ENCODE data around the gene ZXDC. TPM values are rescaled to one million over a fixed set of nuclear protein-coding genes. Genes with fewer than 3 reads are reported as not detected.

Gene ZXDC
- polyA plus RNA-seq, 1 donor (not counting 4 experiments of a cell fraction or from before 2014, with no cell fraction given) = 10.7 TPM

DNA sequence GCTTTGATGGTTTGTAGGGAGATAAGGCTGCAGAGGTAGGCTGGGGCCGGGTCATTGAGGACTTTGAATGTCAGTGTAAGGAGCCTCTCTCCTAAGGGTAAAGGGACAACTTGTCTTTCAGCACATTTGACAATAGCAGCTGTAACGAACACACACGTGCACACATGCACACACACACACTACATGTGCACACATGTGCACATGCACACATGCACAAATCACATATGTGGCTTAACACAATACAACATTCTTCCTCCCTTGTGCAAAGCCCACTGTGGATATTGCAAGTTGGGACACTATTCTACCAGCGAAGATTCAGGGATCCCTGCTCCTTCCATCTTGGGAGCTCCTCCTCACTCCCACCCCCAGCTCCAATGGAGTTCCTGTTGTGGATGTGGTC lies 82.1 kb downstream of the ZXDC start:
- no peak overlapping the region for H2AFZ ChIP-seq (ENCODE audit: control insufficient read depth, low read length)
- dilution Hi-C loops (cut with MboI; ENCODE audit: extremely low pct_ligation_motif_present, low sequenced_read_pairs) = no loop called here
- H3K36me3 ChIP-seq (ENCODE audit: control insufficient read depth in 2 of 2, extremely low read depth in 1 of 2, insufficient read depth in 2 of 2, low read length in 2 of 2) = no peaks in the 10 kb centered on the region
- no peaks in the 10 kb centered on the region for H3K9me3 ChIP-seq (ENCODE audit: control insufficient read depth, low read depth, low read length)
- no peak for FAIRE-seq
- DNase-seq (ENCODE audit: low read depth, low spot score) = no peak
- H4K20me1 ChIP-seq (ENCODE audit: control insufficient read depth, extremely low read depth, insufficient read depth, low read length) = no peaks in the 10 kb centered on the region
- no peak overlapping the region for H3K9ac ChIP-seq (ENCODE audit: control insufficient read depth, extremely low read depth, insufficient read depth, low read length)
- no peaks in the 10 kb centered on the region for H3K9me1 ChIP-seq (ENCODE audit: control insufficient read depth, extremely low read depth, insufficient read depth, low read length)
- TF ChIP-seq, protein P1, sequence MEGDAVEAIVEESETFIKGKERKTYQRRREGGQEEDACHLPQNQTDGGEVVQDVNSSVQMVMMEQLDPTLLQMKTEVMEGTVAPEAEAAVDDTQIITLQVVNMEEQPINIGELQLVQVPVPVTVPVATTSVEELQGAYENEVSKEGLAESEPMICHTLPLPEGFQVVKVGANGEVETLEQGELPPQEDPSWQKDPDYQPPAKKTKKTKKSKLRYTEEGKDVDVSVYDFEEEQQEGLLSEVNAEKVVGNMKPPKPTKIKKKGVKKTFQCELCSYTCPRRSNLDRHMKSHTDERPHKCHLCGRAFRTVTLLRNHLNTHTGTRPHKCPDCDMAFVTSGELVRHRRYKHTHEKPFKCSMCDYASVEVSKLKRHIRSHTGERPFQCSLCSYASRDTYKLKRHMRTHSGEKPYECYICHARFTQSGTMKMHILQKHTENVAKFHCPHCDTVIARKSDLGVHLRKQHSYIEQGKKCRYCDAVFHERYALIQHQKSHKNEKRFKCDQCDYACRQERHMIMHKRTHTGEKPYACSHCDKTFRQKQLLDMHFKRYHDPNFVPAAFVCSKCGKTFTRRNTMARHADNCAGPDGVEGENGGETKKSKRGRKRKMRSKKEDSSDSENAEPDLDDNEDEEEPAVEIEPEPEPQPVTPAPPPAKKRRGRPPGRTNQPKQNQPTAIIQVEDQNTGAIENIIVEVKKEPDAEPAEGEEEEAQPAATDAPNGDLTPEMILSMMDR (optimal IDR thresholded peaks at IDR 0.05 in 1 of 3, IDR thresholded peaks at IDR 0.05 in 1 of 3, conservative IDR thresholded peaks at IDR 0.05 in 1 of 3; ENCODE audit: extremely low read depth in 1 of 3, insufficient read depth in 2 of 3, low read length in 3 of 3) = no peak
- TF ChIP-seq EZH2 (IDR thresholded peaks at IDR 0.05; ENCODE audit: low read length) = no peak
- H3K79me2 ChIP-seq (ENCODE audit: control insufficient read depth, insufficient read depth, low read length) = no peaks in the 10 kb centered on the region
- H3K4me2 ChIP-seq (ENCODE audit: control insufficient read depth, extremely low read depth, insufficient read depth, low read depth, low read length) = no peak overlapping the region
- peaks cover 2% of the 10 kb centered on the region for H3K4me1 ChIP-seq (ENCODE audit: control insufficient read depth, extremely low read depth, insufficient read depth, low read length)
- H3K4me3 ChIP-seq (ENCODE audit: control insufficient read depth in 2 of 3, extremely low read depth in 1 of 3, insufficient read depth in 2 of 3, low read depth in 1 of 3, low read length in 3 of 3) = no peak overlapping the region
- no peak overlapping the region for H3K27ac ChIP-seq (ENCODE audit: control insufficient read depth, insufficient read depth, low read length)
- peaks cover 54% of the 10 kb centered on the region for H3K27me3 ChIP-seq (ENCODE audit: control insufficient read depth, extremely low read depth, insufficient read depth, low read length)

DNA sequence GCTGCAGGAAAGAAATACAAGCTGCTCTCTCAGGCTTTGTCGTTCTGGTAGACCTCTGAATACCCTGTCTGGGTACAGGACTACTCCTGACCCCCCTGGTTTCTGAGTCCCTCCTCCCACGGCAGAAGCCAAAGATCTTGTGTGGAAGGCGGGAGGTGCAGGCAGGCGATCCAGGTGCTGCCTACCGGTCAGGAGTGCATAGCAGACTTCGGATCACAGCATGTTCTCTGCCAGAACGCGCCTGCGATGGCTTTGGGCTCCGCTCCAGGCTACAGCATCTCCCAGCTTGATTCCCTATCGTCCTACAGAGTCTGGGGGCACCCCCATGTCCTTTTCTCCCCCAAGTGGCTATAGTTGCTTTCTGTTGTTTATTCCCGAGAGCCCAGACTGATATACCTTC lies 83.4 kb downstream of the ZXDC start:
- dilution Hi-C loops (cut with MboI; ENCODE audit: extremely low pct_ligation_motif_present, low sequenced_read_pairs) = no loop called here
- Histone ChIP-seq H3K4me2 (ENCODE audit: control insufficient read depth, extremely low read depth, insufficient read depth, low read depth, low read length) (no peak overlapping the region), H3K79me2 (ENCODE audit: control insufficient read depth, insufficient read depth, low read length) (no peaks in the 10 kb centered on the region), H3K9ac (ENCODE audit: control insufficient read depth, extremely low read depth, insufficient read depth, low read length) (no peak overlapping the region), H3K4me1 (ENCODE audit: control insufficient read depth, extremely low read depth, insufficient read depth, low read length) (peaks cover 2% of the 10 kb centered on the region), H3K4me3 (ENCODE audit: control insufficient read depth in 2 of 3, extremely low read depth in 1 of 3, insufficient read depth in 2 of 3, low read depth in 1 of 3, low read length in 3 of 3) (no peak overlapping the region), H2AFZ (ENCODE audit: control insufficient read depth, low read length) (no peak overlapping the region), H3K27me3 (ENCODE audit: control insufficient read depth, extremely low read depth, insufficient read depth, low read length) (peaks cover 54% of the 10 kb centered on the region), H3K9me1 (ENCODE audit: control insufficient read depth, extremely low read depth, insufficient read depth, low read length) (no peaks in the 10 kb centered on the region), H3K9me3 (ENCODE audit: control insufficient read depth, low read depth, low read length) (no peaks in the 10 kb centered on the region), H4K20me1 (ENCODE audit: control insufficient read depth, extremely low read depth, insufficient read depth, low read length) (no peaks in the 10 kb centered on the region), H3K36me3 (ENCODE audit: control insufficient read depth in 2 of 2, extremely low read depth in 1 of 2, insufficient read depth in 2 of 2, low read length in 2 of 2) (no peaks in the 10 kb centered on the region), H3K27ac (ENCODE audit: control insufficient read depth, insufficient read depth, low read length) (no peak overlapping the region)
- DNase-seq (ENCODE audit: low read depth, low spot score) (no peak), FAIRE-seq (no peak)
- TF ChIP-seq EZH2 (IDR thresholded peaks at IDR 0.05; ENCODE audit: low read length) = no peak
- TF ChIP-seq, protein P1 (optimal IDR thresholded peaks at IDR 0.05 in 1 of 3, IDR thresholded peaks at IDR 0.05 in 1 of 3, conservative IDR thresholded peaks at IDR 0.05 in 1 of 3; ENCODE audit: extremely low read depth in 1 of 3, insufficient read depth in 2 of 3, low read length in 3 of 3) = no peak

Measured in keratinocyte (primary cell).